ENCODE data around the gene TMEM164.

Gene TMEM164

GRCh38 chrX:110081320-110081719 is 78.4 kb downstream of the TMEM164 start:
- peak; percentile 1 for DNase-seq (ENCODE audit: low read depth)

- peak; percentile 52 for DNase-seq (ENCODE audit: low read depth)
Measured at GRCh38 chrX:110081740-110082139, 78.8 kb downstream of the TMEM164 start.

GRCh38 chrX:110082161-110082560 is 79.2 kb downstream of the TMEM164 start:
- peak; percentile 83 for DNase-seq (ENCODE audit: low read depth)

GRCh38 chrX:110086162-110086915 is 83.4 kb downstream of the TMEM164 start:
- DNase-seq (ENCODE audit: low read depth), result peak; percentile 44

- peak; percentile 77 for DNase-seq (ENCODE audit: low read depth)
Measured at GRCh38 chrX:110086916-110087484, 84.1 kb downstream of the TMEM164 start.

- DNase-seq (ENCODE audit: low read depth), result peak; percentile 87
Measured at GRCh38 chrX:110087485-110088356, 84.8 kb downstream of the TMEM164 start.

DNA sequence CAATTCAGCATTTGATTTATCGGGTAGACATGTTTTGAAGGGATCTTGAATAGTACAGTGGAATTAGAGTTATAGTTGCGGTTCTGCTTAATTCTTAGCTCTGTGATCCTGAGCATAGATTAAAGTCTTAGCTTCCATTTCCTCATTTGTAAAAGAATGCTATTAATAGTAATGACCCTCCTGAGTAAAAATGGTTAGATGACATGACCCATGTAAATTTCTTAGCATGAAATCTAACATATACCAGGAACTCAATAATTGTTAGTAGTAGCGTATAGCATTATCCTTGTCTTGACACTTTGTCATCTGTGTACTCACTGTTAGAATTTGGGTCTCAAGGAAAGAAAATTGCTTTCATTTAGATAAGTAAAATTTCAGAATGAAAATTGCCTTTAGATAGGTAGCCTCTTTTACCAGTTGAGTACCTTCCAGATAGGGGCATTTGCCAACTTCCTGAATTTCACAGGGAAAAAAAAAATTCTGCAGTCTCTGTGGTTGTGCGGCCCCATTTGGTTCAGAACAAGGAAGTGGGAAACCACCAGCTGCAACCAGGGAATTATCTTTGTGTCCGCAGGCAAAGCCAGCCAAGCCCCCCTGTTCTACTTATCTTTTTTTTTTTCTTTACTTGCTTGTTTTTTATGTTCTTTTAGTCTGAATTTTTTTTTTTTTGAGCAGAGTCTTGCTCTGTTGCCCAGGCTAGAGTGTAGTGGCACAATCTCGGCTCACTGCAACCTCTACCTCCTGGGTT is 86.9 kb downstream of the TMEM164 start:
- DNase-seq (ENCODE audit: low read depth), result no peak

GRCh38 chrX:110097920-110098319 is 95.0 kb downstream of the TMEM164 start:
- no peak for DNase-seq (ENCODE audit: low read depth)

DNA sequence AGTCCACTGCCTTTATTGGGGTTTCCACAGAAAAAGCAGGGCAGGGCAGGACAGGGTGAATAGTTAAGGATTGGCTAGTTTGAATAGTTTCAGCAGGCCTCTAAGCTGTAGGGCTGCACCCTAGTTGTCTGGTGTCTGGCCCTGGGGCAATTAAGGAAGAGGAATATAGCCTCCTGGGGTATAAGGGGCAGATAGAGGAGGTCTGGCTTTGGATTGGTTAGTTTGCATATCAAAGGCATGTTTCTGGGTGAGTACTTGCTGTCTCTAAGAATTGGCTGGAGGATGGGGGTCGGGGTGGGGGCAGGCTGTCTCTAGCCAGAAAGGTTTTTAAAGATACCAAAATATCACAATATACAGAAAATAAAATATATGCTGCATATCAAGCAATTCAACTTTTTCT is 100.4 kb downstream of the TMEM164 start:
- DNase-seq (ENCODE audit: low read depth), result no peak

DNA sequence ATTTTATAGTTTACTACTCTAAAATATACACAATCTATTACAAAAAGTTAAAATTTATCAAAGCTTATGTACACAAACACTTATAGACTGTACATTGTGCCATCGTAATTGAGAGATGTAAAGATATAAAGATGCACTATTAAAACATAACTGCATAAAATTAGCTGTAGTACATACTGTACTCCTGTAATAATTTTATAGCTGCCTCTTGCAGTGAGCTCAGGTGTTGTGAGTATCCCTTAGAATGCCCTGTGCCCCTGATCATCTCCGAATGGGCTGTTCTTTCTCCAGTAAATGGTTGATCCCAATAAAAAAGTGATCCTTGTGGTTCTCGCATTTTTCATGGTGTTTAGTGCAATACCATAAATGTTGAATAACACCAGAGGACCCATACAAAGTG is 101.2 kb downstream of the TMEM164 start:
- DNase-seq (ENCODE audit: low read depth), result no peak

DNA sequence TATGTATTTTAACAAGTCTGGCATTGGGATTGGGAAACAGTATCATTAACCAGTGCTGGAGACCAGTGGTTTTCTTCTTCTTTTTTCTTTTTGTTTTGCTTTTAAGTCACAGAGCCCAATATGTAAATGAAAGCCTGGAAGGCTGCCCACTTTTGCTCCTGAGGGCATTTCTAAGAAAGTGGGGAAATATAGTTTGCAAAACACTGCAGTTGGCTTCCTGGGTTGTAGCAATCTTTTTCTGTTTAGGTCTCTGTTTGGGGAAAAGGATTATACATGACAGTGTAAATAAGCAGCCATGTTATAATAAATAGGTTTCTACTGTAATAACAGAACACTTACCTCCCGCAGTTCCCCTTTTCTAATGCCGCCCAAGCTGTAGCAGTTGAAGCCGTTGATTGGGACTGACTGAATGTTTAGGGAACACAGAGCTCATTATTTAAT is 105.5 kb downstream of the TMEM164 start:
- DNase-seq (ENCODE audit: low read depth), result peak; percentile 88

DNA sequence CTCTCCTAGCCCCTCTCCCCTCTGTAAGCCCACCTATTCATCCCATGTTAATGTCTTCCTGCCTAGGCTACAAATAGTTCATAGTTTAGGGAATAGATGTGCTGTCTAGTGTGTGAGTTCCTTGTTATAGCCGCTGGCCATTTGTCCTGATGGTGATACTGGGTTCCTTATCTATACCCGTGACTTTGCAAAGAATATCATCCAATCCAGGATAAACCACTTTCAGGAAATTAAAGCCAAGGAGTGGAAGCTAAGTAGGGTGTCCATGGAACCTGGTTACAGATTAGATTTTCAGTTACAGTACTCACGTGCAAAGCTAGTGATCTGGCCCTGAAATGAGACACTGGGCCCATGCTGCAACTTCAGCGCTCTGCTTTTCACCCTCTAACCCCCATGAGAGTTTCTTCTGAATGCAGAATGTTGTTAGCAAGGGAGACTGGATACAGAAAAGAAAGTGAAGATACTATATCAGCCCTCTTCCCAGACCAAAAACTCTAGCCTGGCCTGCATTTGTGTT is 111.4 kb downstream of the TMEM164 start:
- DNase-seq (ENCODE audit: low read depth), result no peak

DNA sequence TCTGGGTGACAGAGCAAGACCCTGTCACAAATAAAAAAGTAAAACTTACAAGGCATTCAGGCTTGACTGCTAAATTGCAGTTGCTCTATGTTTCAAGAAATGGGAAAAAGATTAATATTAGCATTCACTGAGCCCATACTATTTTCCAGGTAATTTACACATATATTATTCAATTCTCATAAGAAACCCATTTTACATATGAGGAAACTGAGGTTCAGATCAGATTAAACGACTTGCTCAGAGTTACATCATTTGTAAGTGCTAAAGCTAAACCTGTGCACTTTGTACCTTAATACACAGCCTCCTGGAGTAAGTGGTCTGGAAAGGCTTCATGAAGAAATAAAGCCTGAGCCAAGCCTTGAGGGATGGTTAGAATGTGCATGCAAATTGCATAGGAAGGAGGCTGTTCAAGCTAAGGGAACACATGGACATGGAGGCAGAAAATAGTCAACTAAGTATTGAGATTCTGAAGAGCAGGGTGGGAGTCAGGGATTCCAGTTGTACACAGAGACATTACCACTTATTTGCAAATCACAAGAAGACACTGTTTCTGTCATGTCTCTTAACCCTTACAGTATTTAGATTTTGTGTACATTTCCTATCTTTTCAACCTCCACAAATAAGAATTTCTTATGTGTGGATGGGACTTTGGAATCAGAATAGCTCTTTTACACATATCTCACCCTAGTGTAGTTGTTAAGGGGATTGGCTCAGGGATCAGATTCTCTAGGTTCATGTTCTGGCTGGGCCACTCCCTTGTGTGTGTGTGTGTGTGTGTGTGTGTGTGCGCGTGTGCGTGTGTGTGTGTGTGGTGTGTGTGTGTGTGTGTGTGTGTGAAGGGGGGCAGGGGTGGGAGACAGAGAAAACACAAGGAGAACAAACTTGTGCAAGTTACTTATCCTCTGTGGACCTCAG is 113.4 kb downstream of the TMEM164 start:
- no peak for DNase-seq (ENCODE audit: low read depth)

DNA sequence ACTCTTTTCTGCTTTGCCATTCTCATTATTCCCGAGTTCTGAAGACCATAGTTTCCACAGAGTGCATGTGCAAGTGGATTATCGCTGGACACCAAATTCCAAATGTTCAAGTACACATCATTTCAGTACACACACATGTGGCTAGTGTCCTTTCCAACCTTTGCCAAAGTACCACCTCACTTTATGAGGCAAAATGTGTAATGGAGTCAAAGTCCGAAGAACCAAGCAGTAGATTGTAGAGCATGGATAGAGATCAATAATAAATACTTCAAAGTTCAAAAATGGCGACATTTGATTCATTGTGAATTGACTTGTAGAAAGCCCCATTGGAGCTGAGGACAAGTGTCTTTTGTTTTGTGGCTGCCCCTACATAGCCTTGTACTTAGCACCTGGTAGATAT is 115.6 kb downstream of the TMEM164 start:
- DNase-seq (ENCODE audit: low read depth), result no peak

DNA sequence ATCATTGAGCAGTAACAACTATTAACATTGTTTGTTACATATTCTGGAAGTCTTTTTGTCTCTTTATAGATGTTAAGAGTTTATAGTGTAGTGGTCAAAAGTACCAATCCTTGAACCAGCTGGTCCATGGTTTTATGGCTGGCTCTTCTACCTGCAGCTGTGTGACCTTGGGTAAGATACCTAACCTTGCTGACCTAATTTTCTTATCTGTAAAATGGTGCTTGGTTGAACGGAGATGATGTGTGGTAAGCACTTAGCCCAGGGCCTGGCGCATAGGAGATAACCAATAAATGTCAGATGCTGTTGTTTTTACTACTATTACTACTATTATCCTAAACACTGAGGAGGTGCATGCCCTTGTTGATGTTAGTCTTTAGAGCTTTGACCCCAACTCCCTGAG is 116.6 kb downstream of the TMEM164 start:
- DNase-seq (ENCODE audit: low read depth), result no peak

- DNase-seq (ENCODE audit: low read depth), result peak; percentile 33
Measured at GRCh38 chrX:110120025-110120424, 117.1 kb downstream of the TMEM164 start.

- peak; percentile 54 for DNase-seq (ENCODE audit: low read depth)
Measured at GRCh38 chrX:110123331-110123782, 120.4 kb downstream of the TMEM164 start.

DNA sequence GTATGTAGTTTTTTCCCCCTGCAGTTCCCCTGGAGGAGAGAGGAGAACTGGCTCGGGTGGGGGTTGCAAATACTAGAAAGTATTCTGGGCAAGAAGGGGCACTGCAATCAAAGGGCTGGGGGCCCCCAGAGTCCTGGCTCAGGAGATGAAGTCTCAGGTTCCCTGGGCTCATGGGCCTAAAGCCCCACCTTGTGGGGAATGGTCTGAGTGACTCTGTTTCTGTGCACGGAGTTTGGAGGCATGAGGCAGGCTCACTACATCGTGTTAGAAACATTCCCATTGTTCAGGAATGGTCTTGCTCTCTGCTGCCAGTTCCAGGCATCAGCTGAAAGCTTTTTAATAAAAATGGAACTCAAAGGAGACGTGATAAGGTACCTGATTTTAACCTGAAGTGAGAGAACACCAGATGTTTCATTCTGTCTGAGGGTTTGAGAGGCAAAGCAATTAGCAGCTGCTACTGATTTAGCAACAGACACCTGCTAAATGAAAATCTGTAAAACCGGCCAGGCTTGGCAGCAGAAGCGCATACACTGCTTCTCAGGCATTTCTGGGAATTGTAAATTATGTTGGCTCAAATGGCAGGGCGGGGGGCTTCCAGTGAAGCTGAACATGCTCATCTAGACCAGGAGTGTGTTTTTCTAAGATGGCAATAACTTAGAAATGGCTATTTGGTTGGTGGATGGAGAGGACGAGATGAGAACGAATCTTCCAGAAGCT is 122.7 kb downstream of the TMEM164 start:
- no peak for DNase-seq (ENCODE audit: low read depth)

DNA sequence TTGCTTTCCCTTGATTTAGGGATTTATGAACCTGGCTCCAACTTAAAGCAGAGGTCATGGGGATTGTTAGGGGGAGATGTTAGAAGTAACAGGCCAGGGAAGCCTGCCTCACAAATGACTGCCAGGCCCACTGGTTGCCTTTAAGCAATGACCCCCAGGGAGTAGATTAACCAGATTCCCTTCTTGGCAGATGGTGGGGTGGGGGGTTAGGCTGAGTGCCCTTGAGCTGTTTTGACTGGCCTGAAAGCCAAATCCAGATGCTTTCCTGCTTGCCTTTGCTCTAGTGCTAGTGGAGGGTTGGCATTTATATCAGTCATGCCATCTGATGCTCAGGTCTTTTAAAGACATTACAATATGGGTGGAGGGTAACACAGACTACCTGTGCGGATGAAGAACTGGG is 128.1 kb downstream of the TMEM164 start:
- peak; percentile 40 for DNase-seq (ENCODE audit: low read depth)
